HepG2 (cell line): ENCODE results near the gene FAIM. TPM values are rescaled to one million over a fixed set of nuclear protein-coding genes. Genes with fewer than 3 reads are reported as not detected.

Experiments
- ATAC-seq: fragments of 200-7000 bp; cut with Tn5 transposase; 3 replicates; pipeline ENCODE4 v1.9.1; 2020; ENCODE audit warnings: mild to moderate bottlenecking, moderate library complexity
- BruUV-seq: library from RNA; stranded (reverse); fragments of 400-500 nt; replicated peaks from 2 replicates; lab custom pipeline; 2021; lab: Mats Ljungman, UMichigan
- CTCF ChIA-PET: fragments of 300-600 bp; formaldehyde crosslinking; extraction: SDS; loops from one replicate; lab custom pipeline; 2021; ENCODE audit warnings: low total read pairs, inconsistent platforms, low intra/inter-chr PET ratio; lab: Yijun Ruan, JAX
- POLR2A ChIA-PET: fragments of 350-600 bp; sonication (Branson Sonifier 250); formaldehyde crosslinking; loops from one replicate; lab custom pipeline; 2020; ENCODE audit warnings: antibody characterized with exemption, inconsistent platforms; lab: Yijun Ruan, JAX
- DNase-seq: peaks from one replicate; pipeline ENCODE4 v3.0.0-alpha.2; 2015; ENCODE audit warnings: low spot score
- FAIRE-seq: peaks from 3 replicates; lab custom pipeline; 2011; peaks lifted over from hg19 to GRCh38; lab: Jason Lieb, UNC
- H2AFZ ChIP-seq: one replicate; pipeline ENCODE4 v1.6.1; 2011; ENCODE audit warnings: low read length, inconsistent platforms
- H3K27ac ChIP-seq: fragments of 300-600 bp; 3 replicates; pipeline ENCODE4 v1.8.0; 2011; ENCODE audit warnings: mixed run types, mild to moderate bottlenecking, mixed read lengths, low read length, inconsistent platforms; ENCODE audit not compliant: insufficient read depth; ENCODE audit errors: extremely low read length
- H3K27me3 ChIP-seq, 2 experiments: fragments of 200-600 bp in 1 of 2; 2 replicates in 1 of 2; 3 replicates in 1 of 2; pipeline versions ENCODE4 v1.6.0 to v1.8.0; 2011; ENCODE audit warnings: low read length in 2 of 2, mild to moderate bottlenecking in 2 of 2, moderate library complexity in 2 of 2, inconsistent platforms in 1 of 2; ENCODE audit not compliant: insufficient read depth in 2 of 2, control insufficient read depth in 1 of 2
- H3K36me3 ChIP-seq, 2 experiments: fragments of 200-600 bp in 1 of 2; replicated peaks in 1 of 2; 2 replicates in 1 of 2; 3 replicates in 1 of 2; pipeline versions ENCODE4 v1.5.1 to v1.8.0; 2011; ENCODE audit warnings: low read length in 2 of 2, inconsistent platforms in 1 of 2; ENCODE audit not compliant: insufficient read depth in 2 of 2, control insufficient read depth in 1 of 2
- H3K4me1 ChIP-seq: 2 replicates; pipeline ENCODE4 v1.5.1; 2012; ENCODE audit warnings: low read length, inconsistent platforms; ENCODE audit not compliant: insufficient read depth
- H3K4me2 ChIP-seq: 2 replicates; pipeline ENCODE4 v1.6.0; 2011; ENCODE audit warnings: low read depth, low read length, inconsistent platforms
- H3K4me3 ChIP-seq, 3 experiments: fragments of 200-600 bp in 1 of 3; sonication (generic), shearing (Covaris generic) in 1 of 3; replicated peaks in 1 of 3; 2 replicates each; pipeline ENCODE4 v1.5.1; 2011 to 2016; ENCODE audit warnings: low read length in 3 of 3, inconsistent platforms in 2 of 3, low read depth in 2 of 3, mild to moderate bottlenecking in 2 of 3, control low read depth in 1 of 3, mixed read lengths in 1 of 3; ENCODE audit not compliant: insufficient read depth in 1 of 3
- H3K79me2 ChIP-seq: one replicate; pipeline ENCODE4 v1.6.1; 2011; ENCODE audit warnings: low read length, inconsistent platforms; ENCODE audit not compliant: insufficient read depth
- H3K9ac ChIP-seq: 2 replicates; pipeline ENCODE4 v1.6.0; 2011; ENCODE audit warnings: mild to moderate bottlenecking, low read depth, low read length, inconsistent platforms; ENCODE audit not compliant: insufficient read depth
- H3K9me3 ChIP-seq: 2 replicates; pipeline ENCODE4 v1.5.1; 2012; ENCODE audit warnings: mild to moderate bottlenecking, low read length
- H4K20me1 ChIP-seq: 2 replicates; pipeline ENCODE4 v1.6.0; 2011; ENCODE audit warnings: inconsistent platforms, mild to moderate bottlenecking, low read length, moderate library complexity; ENCODE audit not compliant: insufficient read depth
- ELF4 ChIP-seq: sonication (generic); formaldehyde crosslinking; IDR thresholded peaks from 2 replicates; pipeline ENCODE4 v1.5.0; 2020; ENCODE audit warnings: missing genetic modification reagents, mild to moderate bottlenecking, moderate library complexity, borderline replicate concordance
- ELK4 ChIP-seq: sonication (generic); formaldehyde crosslinking; IDR thresholded peaks from 2 replicates; pipeline ENCODE4 v1.9.0; 2021; ENCODE audit warnings: missing genetic modification reagents, borderline replicate concordance
- FOXP1 ChIP-seq, 2 experiments: fragments of 450-650 bp in 1 of 2; IDR thresholded peaks; 2 replicates each; pipeline ENCODE4 v1.6.1; 2017 to 2018; ENCODE audit warnings: antibody characterized with exemption in 1 of 2
- HMGXB4 ChIP-seq, 2 experiments: sonication (generic) in 1 of 2; formaldehyde crosslinking in 1 of 2; IDR thresholded peaks; 2 replicates each; pipeline versions ENCODE4 v1.4.0 to v1.6.1; 2018 to 2020; ENCODE audit warnings: missing genetic modification reagents in 2 of 2, borderline replicate concordance in 1 of 2, low read depth in 1 of 2, mild to moderate bottlenecking in 1 of 2, missing biosample characterization in 1 of 2
- KDM2A ChIP-seq: sonication (generic); formaldehyde crosslinking; IDR thresholded peaks from 2 replicates; pipeline ENCODE4 v1.4.0; 2020; ENCODE audit warnings: low read depth, missing genetic modification reagents, borderline replicate concordance
- KDM4B ChIP-seq: sonication (generic); formaldehyde crosslinking; IDR thresholded peaks from 2 replicates; pipeline ENCODE4 v1.4.0; 2020; ENCODE audit warnings: missing genetic modification reagents
- PAF1 ChIP-seq: IDR thresholded peaks from 2 replicates; pipeline ENCODE4 v1.6.1; 2016; ENCODE audit warnings: missing genetic modification reagents, missing compliant biosample characterization
- PHF21A ChIP-seq: sonication (generic); formaldehyde crosslinking; IDR thresholded peaks from 2 replicates; pipeline ENCODE4 v1.5.0; 2020; ENCODE audit warnings: mild to moderate bottlenecking, missing genetic modification reagents
- TBX3 ChIP-seq: fragments of 450-650 bp; IDR thresholded peaks from 2 replicates; pipeline ENCODE4 v1.6.1; 2017; ENCODE audit warnings: antibody characterized with exemption, mild to moderate bottlenecking, inconsistent platforms, borderline replicate concordance
- TEF ChIP-seq: sonication (generic); formaldehyde crosslinking; IDR thresholded peaks from 2 replicates; pipeline ENCODE4 v1.5.0; 2020; ENCODE audit warnings: missing genetic modification reagents
- ZFP1 ChIP-seq: IDR thresholded peaks from 2 replicates; pipeline ENCODE4 v1.6.1; 2016
- ZNF143 ChIP-seq: sonication (generic); formaldehyde crosslinking; IDR thresholded peaks from 2 replicates; pipeline ENCODE4 v1.4.0; 2020; ENCODE audit warnings: missing genetic modification reagents
- ZNF282 ChIP-seq: fragments of 450-650 bp; IDR thresholded peaks from 2 replicates; pipeline ENCODE4 v1.6.1; 2018; ENCODE audit not compliant: partially characterized antibody
- ZNF513 ChIP-seq: sonication (generic); formaldehyde crosslinking; conservative IDR thresholded peaks from 2 replicates; pipeline ENCODE4 v1.5.0; 2020; ENCODE audit warnings: missing genetic modification reagents
- ZNF580 ChIP-seq: IDR thresholded peaks from 2 replicates; pipeline ENCODE4 v1.6.1; 2016; ENCODE audit warnings: low read depth, borderline replicate concordance
- ZNF619 ChIP-seq: sonication (generic); formaldehyde crosslinking; IDR thresholded peaks from 2 replicates; pipeline ENCODE4 v1.4.0; 2020; ENCODE audit warnings: mild to moderate bottlenecking, missing genetic modification reagents
- WGBS: methylation state at CpG from one replicate; pipeline ENCODE4 v1.1.6; 2017; ENCODE audit warnings: low lambda C conversion rate; 5-methylcytosine and 5-hydroxymethylcytosine counted together
- in situ Hi-C: cut with HindIII; loops from 2 replicates; pipeline ENCODE4 v1.10.0; 2017; ENCODE audit warnings: low pct_unique_long_range_greater_than_20kb; ENCODE audit not compliant: extremely low pct_ligation_motif_present
- intact Hi-C: fragments of 100-400 bp; cut with micrococcal nuclease; formaldehyde crosslinking; loops from one replicate; pipeline ENCODE4 v1.10.0; 2022; ENCODE audit not compliant: unreplicated experiment
- polyA plus RNA-seq, 8 experiments: library from polyadenylated mRNA; depleted of rRNA in 3 of 8; stranded (reverse) in 7 of 8; unstranded in 1 of 8; fragments of >200 nt; fragmentation: Illumina TruSeq in 4 of 8; extraction: Trizol in 4 of 8; gene quantifications; 2 replicates each; pipeline versions ENCODE4 v1.2.1 to v1.2.3, GENCODE V29; 2011 to 2016; ENCODE audit warnings: low read depth in 4 of 8, missing spikeins in 1 of 8, mixed read lengths in 1 of 8; ENCODE audit not compliant: insufficient read depth in 1 of 8
- total RNA-seq, 5 experiments: library from RNA; depleted of rRNA; stranded (reverse); fragments of >200 nt; fragmentation: Illumina TruSeq; extraction: Trizol; gene quantifications; 2 replicates each; pipeline ENCODE4 v1.2.3, GENCODE V29; 2016; ENCODE audit warnings: low read depth in 1 of 5
- TF ChIP-seq, protein P1 (sequence below): sonication (generic); formaldehyde crosslinking; IDR thresholded peaks from 2 replicates; pipeline ENCODE4 v1.4.0; 2020; ENCODE audit warnings: missing genetic modification reagents

FAIM gene
- total and polyA plus RNA-seq, 2 of the 13 experiments (the other 11 are each of a cell fraction or from before 2014, with no cell fraction given) = 4.3 to 25.8 TPM

DNA sequence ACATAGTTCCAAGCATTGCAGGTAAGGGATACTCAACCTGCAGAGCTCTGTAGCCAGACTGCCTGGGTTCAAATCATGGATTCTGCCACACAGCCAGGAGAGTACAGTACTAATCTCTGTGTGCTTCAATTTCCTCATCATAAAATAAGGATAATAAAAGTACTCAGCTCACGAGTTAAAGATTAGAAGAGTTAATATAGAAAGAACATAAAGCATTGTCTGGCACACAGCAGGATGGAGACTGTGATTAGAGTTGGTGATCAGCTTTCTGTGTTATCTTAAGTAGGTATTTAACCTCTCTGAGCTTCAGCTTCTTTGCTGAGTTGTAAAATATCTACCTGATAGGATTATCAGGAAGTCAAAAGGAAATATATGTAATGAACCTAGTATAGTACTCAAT, 17.2 kb upstream of the FAIM start:
- no peak overlapping the region for H2AFZ ChIP-seq
- no peaks in the 10 kb centered on the region for H3K9me3 ChIP-seq
- intact Hi-C loops = loop anchor here (5.0 kb wide), 1 partner anchor 96 kb away; no protein-coding TSS in a partner anchor
- TF ChIP-seq ZNF143 (CRISPR knock-in tag) (no peak), ELF4 (CRISPR knock-in tag) (no peak), FOXP1 (IDR thresholded peaks at IDR 0.05) (no peak), FOXP1 (CRISPR knock-in tag; IDR thresholded peaks at IDR 0.05) (no peak), ELK4 (no peak), KDM4B (no peak), ZNF580 (CRISPR knock-in tag) (no peak), TEF (CRISPR knock-in tag) (no peak), KDM2A (CRISPR knock-in tag) (no peak), TBX3 (no peak), PHF21A (CRISPR knock-in tag) (no peak), HMGXB4 (CRISPR knock-in tag; IDR thresholded peaks at IDR 0.05; ENCODE audit: borderline replicate concordance in 1 of 2, low read depth in 1 of 2) (no peak), PAF1 (CRISPR knock-in tag) (no peak), ZNF513 (CRISPR knock-in tag) (no peak), ZFP1 (CRISPR knock-in tag) (no peak), ZNF619 (no peak), ZNF282 (no peak)
- TF ChIP-seq, protein P1, sequence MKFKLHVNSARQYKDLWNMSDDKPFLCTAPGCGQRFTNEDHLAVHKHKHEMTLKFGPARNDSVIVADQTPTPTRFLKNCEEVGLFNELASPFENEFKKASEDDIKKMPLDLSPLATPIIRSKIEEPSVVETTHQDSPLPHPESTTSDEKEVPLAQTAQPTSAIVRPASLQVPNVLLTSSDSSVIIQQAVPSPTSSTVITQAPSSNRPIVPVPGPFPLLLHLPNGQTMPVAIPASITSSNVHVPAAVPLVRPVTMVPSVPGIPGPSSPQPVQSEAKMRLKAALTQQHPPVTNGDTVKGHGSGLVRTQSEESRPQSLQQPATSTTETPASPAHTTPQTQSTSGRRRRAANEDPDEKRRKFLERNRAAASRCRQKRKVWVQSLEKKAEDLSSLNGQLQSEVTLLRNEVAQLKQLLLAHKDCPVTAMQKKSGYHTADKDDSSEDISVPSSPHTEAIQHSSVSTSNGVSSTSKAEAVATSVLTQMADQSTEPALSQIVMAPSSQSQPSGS (CRISPR knock-in tag) = no peak
- H3K27me3 ChIP-seq = no peaks in the 10 kb centered on the region; a peak in 1 of 5 replicates
- no peak overlapping the region for H3K9ac ChIP-seq
- DNase-seq (no peak), FAIRE-seq (no peak), ATAC-seq (no peak)
- BruUV-seq = no TSS peak
- no peaks in the 10 kb centered on the region for H4K20me1 ChIP-seq
- H3K27ac ChIP-seq = no peak overlapping the region
- in situ Hi-C loops = loop anchor here (10.0 kb wide), 1 partner anchor 93 kb away; no protein-coding TSS in a partner anchor
- CTCF ChIA-PET = no interaction called here
- no peaks in the 10 kb centered on the region; a peak in 1 of 5 replicates for H3K36me3 ChIP-seq
- POLR2A ChIA-PET = no interaction called here
- H3K79me2 ChIP-seq = no peaks in the 10 kb centered on the region
- WGBS = 84% methylated on average over 1 of the region's 1 CpG
- peaks cover 19% of the 10 kb centered on the region for H3K4me1 ChIP-seq
- no peak overlapping the region for H3K4me2 ChIP-seq
- H3K4me3 ChIP-seq = no peak overlapping the region
